NCI-H2081 (cell line): Measurements from ENCODE around the gene SLIT3.
"Not testable (repeated sequence)": the region's sequence is repeated elsewhere in the genome, so short reads cannot be mapped to it uniquely, and the experiment has no call there.

ENCODE experiments used
- DNase-seq, 2 experiments: peaks; one replicate each; lab custom pipeline; 2025; lab: John Stamatoyannopoulos, UW

Gene SLIT3

GRCh38 chr5:168771678-168772077 lies 529.3 kb downstream of the SLIT3 start:
- no peak for DNase-seq

GRCh38 chr5:168770996-168771395 lies 529.9 kb downstream of the SLIT3 start:
- DNase-seq = no peak

- DNase-seq = no peak
Observed at GRCh38 chr5:168770036-168770498, 530.9 kb downstream of the SLIT3 start.

- no peak for DNase-seq
Observed at GRCh38 chr5:168768172-168768571, 532.8 kb downstream of the SLIT3 start.

- no peak for DNase-seq
Observed at GRCh38 chr5:168766426-168766700, 534.6 kb downstream of the SLIT3 start.

GRCh38 chr5:168765551-168766425 lies 535.2 kb downstream of the SLIT3 start:
- DNase-seq = no peak

- DNase-seq = no peak
Observed at GRCh38 chr5:168765086-168765550, 535.8 kb downstream of the SLIT3 start.

GRCh38 chr5:168756453-168757391 lies 544.2 kb downstream of the SLIT3 start:
- no peak for DNase-seq

GRCh38 chr5:168755548-168756093 lies 545.3 kb downstream of the SLIT3 start:
- DNase-seq = no peak

GRCh38 chr5:168753691-168754254 lies 547.2 kb downstream of the SLIT3 start:
- DNase-seq = no peak

GRCh38 chr5:168752416-168753190 lies 548.3 kb downstream of the SLIT3 start:
- no peak for DNase-seq

- no peak for DNase-seq
Observed at GRCh38 chr5:168752012-168752411, 548.9 kb downstream of the SLIT3 start.

GRCh38 chr5:168750926-168751325 lies 550.0 kb downstream of the SLIT3 start:
- no peak for DNase-seq

GRCh38 chr5:168749391-168750100 lies 551.4 kb downstream of the SLIT3 start:
- no peak for DNase-seq

- peak in 1 of 2 experiments; percentile 19 for DNase-seq
Observed at GRCh38 chr5:168747987-168748777, 552.8 kb downstream of the SLIT3 start.

GRCh38 chr5:168746893-168747640 lies 553.9 kb downstream of the SLIT3 start:
- DNase-seq = no peak

GRCh38 chr5:168746126-168746892 lies 554.6 kb downstream of the SLIT3 start:
- not testable (repeated sequence) for DNase-seq

- no peak for DNase-seq
Observed at GRCh38 chr5:168743617-168744016, 557.3 kb downstream of the SLIT3 start.
